Naive thymus-derived CD8-positive, alpha-beta T cell (primary cell): ENCODE measurements around the gene SLC17A7. TPM values are rescaled to one million over a fixed set of nuclear protein-coding genes. Genes with fewer than 3 reads are reported as not detected.

ENCODE experiments used
- ATAC-seq, 2 donors: fragments of 150-1000 bp; cut with Tn5 transposase in 1 of 2; sonication (Bioruptor Pico), chemical (Tn5 transposase) in 1 of 2; 1 replicate in 1 of 2; 2 replicates in 1 of 2; pipeline ENCODE4 v1.10.0; 2021; ENCODE audit warnings: mild to moderate bottlenecking in 2 of 2, moderate library complexity in 2 of 2
- POLR2A ChIA-PET: fragments of 350-600 bp; sonication (Branson Sonifier 250); formaldehyde crosslinking; loops from one replicate; lab custom pipeline; 2021; ENCODE audit warnings: antibody characterized with exemption; lab: Charles Lee
- DNase-seq, 10 donors: peaks; one replicate each; pipeline versions ENCODE4 v3.0.0 to v3.0.0-alpha.2; 2020 to 2022
- H3K27ac Mint-ChIP-seq, 10 donors: one replicate each; pipeline ENCODE4 v1.8.0; 2020 to 2022; ENCODE audit warnings: mild to moderate bottlenecking in 10 of 10, mixed read lengths in 10 of 10, moderate library complexity in 4 of 10, inconsistent platforms in 1 of 10
- H3K27me3 Mint-ChIP-seq, 5 donors: one replicate each; pipeline ENCODE4 v1.8.0; 2021 to 2022; ENCODE audit warnings: mixed read lengths in 5 of 5
- H3K36me3 Mint-ChIP-seq, 3 donors: one replicate each; pipeline ENCODE4 v1.8.0; 2020 to 2022; ENCODE audit warnings: mixed read lengths in 3 of 3, mild to moderate bottlenecking in 2 of 3, inconsistent platforms in 1 of 3
- H3K4me1 Mint-ChIP-seq, 4 donors: one replicate each; pipeline ENCODE4 v1.8.0; 2021 to 2022; ENCODE audit warnings: mixed read lengths in 4 of 4
- H3K4me3 Mint-ChIP-seq, 10 donors: one replicate each; pipeline ENCODE4 v1.8.0; 2020 to 2022; ENCODE audit warnings: mild to moderate bottlenecking in 10 of 10, mixed read lengths in 10 of 10, moderate library complexity in 6 of 10, inconsistent platforms in 1 of 10
- H3K9me3 Mint-ChIP-seq, 9 donors: one replicate each; pipeline ENCODE4 v1.8.0; 2020 to 2022; ENCODE audit warnings: mixed read lengths in 9 of 9, mild to moderate bottlenecking in 3 of 9, inconsistent platforms in 1 of 9, moderate library complexity in 1 of 9
- polyA plus RNA-seq, 3 donors: library from polyadenylated mRNA; unstranded; fragments of 300-500 nt; fragmentation: Illumina TruSeq; gene quantifications; one replicate each; pipeline ENCODE4 v1.2.3, GENCODE V29; 2021
- total RNA-seq, 8 experiments: library from RNA in 2 of 8; stranded (reverse) in 2 of 8; gene quantifications; one replicate each; pipeline ENCODE4 v1.2.3 and lab custom pipeline; 2021 to 2026

The SLC17A7 gene
- total and polyA plus RNA-seq, 5 experiments from 2014 or later: 0.27 to 0.73 TPM; not detected in 3

DNA sequence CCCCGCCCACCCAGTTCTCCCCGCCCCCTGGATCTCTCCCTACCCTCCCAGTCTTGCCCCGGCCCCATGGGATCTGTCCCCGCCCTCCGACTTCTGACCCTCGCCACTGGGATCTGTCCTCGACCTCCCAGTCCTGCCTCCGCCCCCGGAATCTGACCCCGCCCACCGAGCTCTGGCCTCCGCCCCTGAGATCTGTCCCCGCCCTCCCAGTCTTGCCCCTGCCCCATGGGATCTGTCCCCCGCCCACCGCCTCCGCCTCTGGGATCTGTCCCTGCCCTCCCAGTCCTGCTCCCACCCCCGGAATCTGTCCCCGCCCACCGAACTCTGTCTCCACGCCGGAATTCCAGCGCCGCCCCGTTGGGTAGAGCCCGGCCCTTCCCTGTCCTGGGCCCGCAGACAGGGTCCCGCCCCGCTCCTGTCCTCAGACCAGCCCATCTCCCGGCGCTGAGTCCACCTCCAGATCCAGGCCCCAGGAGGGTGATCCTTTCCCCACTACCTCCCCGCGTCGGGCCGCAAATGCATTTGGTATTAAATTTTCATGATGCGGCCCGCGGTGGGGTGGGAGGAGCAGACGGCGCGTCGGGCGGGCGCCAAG lies 1.5 kb upstream of the SLC17A7 start:
- peak overlapping the region; percentile 77 to 90 (median 84) for H3K4me3 Mint-ChIP-seq
- H3K9me3 Mint-ChIP-seq: no peaks in the 10 kb centered on the region
- peaks cover 2 to 14% (median 5%) of the 10 kb centered on the region in 3 donors for H3K36me3 Mint-ChIP-seq
- H3K27me3 Mint-ChIP-seq: peaks cover 37 to 51% (median 44%) of the 10 kb centered on the region in 5 donors
- ATAC-seq (peak; percentile 0 to 19), DNase-seq (peak in 3 of 10 donors; percentile 50 to 72 (median 59))
- H3K27ac Mint-ChIP-seq: peak overlapping the region in 8 of 10 donors; percentile 14 to 96 (median 92)
- POLR2A ChIA-PET: interaction anchor here (0.6 to 1.9 kb wide), 10 partner anchors 9 to 109 kb away, joined by 3 to 11 read pairs (median 4); partner anchors contain the start of genes ALDH16A1 and PIH1D1
- H3K4me1 Mint-ChIP-seq: peaks cover 26 to 46% (median 41%) of the 10 kb centered on the region in 4 donors

DNA sequence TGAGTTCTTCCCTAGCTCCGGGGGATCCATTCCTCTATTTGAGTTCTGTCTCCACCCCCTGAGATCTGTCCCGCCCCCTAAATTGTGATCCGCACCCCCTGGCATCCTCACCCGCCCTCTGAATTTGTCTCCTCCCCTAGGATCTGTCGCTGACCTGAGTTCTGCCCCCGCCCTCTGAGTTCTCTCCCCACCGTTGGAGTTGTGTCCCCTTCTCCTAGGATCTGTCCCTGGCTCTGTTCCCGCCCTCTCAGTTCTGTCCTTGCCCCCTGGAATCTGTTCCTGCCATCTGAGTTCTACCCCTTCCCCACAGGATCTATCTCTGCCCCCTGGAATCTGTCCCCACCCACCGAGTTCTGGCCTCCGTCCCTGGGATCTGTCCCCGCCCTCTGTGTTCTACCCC lies 1.0 kb upstream of the SLC17A7 start:
- H3K27ac Mint-ChIP-seq: peak overlapping the region in 4 of 10 donors; percentile 29 to 84 (median 38)
- H3K9me3 Mint-ChIP-seq: no peaks in the 10 kb centered on the region
- ATAC-seq (no peak), DNase-seq (no peak)
- peaks cover 30 to 46% (median 41%) of the 10 kb centered on the region in 4 donors for H3K4me1 Mint-ChIP-seq
- H3K27me3 Mint-ChIP-seq: peaks cover 39 to 56% (median 49%) of the 10 kb centered on the region in 5 donors
- peak overlapping the region; percentile 76 to 90 (median 84) for H3K4me3 Mint-ChIP-seq
- POLR2A ChIA-PET: interaction anchor here (0.6 to 1.9 kb wide), 10 partner anchors 9 to 108 kb away, joined by 3 to 11 read pairs (median 4); partner anchors contain the start of genes ALDH16A1 and PIH1D1
- peaks cover 2 to 14% (median 5%) of the 10 kb centered on the region in 3 donors for H3K36me3 Mint-ChIP-seq

DNA sequence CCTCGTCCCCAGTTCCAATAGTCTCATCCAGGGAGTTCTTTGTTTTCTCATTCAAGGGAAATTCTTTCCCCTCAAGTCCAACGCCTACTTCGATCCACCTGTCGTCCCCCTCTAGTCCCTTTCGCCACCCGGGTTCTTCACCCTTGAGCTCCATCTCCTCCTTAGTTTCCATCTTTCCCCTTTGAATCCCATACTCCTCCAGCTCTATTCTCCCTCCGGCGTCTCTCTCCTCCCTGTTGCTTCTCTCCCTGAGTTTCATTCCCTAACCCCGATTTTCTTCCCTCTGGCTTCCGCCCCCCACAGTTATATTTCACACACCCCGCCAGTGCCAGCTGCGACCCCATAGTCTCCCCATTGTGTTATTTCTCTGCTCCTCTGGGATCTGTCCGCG lies 628 bp upstream of the SLC17A7 start:
- peaks cover 2 to 14% (median 5%) of the 10 kb centered on the region in 3 donors for H3K36me3 Mint-ChIP-seq
- H3K27me3 Mint-ChIP-seq: peaks cover 40 to 60% (median 53%) of the 10 kb centered on the region in 5 donors
- H3K4me1 Mint-ChIP-seq: peaks cover 31 to 50% (median 41%) of the 10 kb centered on the region in 4 donors
- no peak for ATAC-seq
- POLR2A ChIA-PET: interaction anchor here (0.6 to 1.9 kb wide), 8 partner anchors 10 to 108 kb away, joined by 3 to 11 read pairs (median 5); partner anchors contain the start of gene PIH1D1
- peak overlapping the region; percentile 76 to 90 (median 84) for H3K4me3 Mint-ChIP-seq
- no peaks in the 10 kb centered on the region for H3K9me3 Mint-ChIP-seq
- peak overlapping the region in 6 of 10 donors; percentile 19 to 84 (median 34) for H3K27ac Mint-ChIP-seq
- DNase-seq: no peak

DNA sequence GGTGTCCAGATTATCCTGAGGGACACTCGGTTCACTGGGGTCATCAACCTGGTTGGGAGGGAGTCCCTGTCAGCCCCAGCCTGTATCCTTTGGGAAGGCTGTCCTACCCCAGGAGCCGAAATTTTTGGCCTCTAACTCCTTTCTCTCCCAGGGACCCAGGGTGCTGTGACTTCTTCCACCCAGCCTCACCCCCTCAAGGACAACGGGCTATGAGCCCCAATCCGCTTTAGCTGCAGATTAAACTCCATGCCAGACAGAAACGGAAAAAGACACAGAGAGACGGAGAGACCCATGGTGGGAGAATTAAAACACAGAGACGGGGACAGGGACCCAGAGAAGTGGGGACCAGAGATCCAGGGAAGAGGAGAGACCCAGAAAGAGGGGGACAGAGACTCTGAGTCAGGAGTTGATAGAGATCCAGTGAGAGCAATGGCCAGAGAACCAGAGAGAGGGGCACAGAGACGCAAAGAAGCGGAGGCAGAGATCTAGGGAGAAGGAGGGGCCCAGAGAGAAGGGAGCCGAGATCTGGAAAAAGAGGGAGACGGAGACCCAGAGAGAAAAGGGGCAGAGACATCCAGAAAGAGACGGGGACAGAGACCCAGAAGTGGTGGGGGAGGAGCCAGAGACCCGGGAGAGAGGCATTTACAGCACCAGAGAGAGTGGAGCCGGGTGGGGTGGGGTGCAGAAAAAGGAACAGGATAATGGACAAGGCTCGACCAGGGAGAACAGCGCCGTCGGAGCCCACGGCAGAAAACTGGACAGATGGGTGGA lies 703 bp downstream of the SLC17A7 start:
- peaks cover 50 to 73% (median 65%) of the 10 kb centered on the region in 5 donors for H3K27me3 Mint-ChIP-seq
- ATAC-seq (no peak), DNase-seq (no peak)
- peak overlapping the region in 4 of 10 donors; percentile 13 to 73 (median 24) for H3K27ac Mint-ChIP-seq
- H3K4me3 Mint-ChIP-seq: peak overlapping the region; percentile 3 to 83 (median 57)
- H3K9me3 Mint-ChIP-seq: no peaks in the 10 kb centered on the region
- H3K36me3 Mint-ChIP-seq: peaks cover 2 to 6% (median 5%) of the 10 kb centered on the region in 3 donors
- POLR2A ChIA-PET: interaction anchor here (0.8 to 2.8 kb wide), 5 partner anchors 13 to 48 kb away, joined by 3 to 11 read pairs (median 6); partner anchors contain the start of gene GFY
- peaks cover 35 to 60% (median 48%) of the 10 kb centered on the region in 4 donors for H3K4me1 Mint-ChIP-seq

DNA sequence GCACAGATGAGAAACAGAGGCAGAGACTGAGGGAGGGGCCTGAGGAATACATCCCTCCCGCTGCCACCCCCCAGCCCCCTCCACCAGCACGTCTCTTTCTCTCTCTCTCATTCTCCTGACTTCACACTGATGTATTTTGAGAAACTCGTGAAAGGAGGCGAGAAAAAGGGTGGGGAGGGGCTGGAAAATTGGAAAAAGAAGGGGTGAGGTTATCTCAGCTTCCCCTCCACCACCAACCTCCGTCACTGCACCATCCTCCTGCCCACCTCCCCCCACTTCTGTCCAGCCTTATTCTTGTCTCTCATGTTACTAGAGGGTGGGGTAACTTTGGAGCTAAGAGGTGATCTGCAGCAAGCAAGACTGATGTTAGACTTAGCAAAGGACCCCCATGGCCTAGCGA lies 1.5 kb downstream of the SLC17A7 start:
- Mint-ChIP-seq H3K27ac (peak overlapping the region in 1 of 10 donors; percentile 31), H3K36me3 (peaks cover 2 to 9% (median 5%) of the 10 kb centered on the region in 3 donors), H3K9me3 (no peaks in the 10 kb centered on the region), H3K4me1 (peaks cover 38 to 60% (median 46%) of the 10 kb centered on the region in 4 donors), H3K4me3 (no peak overlapping the region), H3K27me3 (peaks cover 57 to 81% (median 73%) of the 10 kb centered on the region in 5 donors)
- no peak for ATAC-seq
- POLR2A ChIA-PET: interaction anchor here (1.1 to 2.8 kb wide), 4 partner anchors 12 to 46 kb away, joined by 3 to 11 read pairs (median 7); partner anchors contain the start of gene GFY
- no peak for DNase-seq

DNA sequence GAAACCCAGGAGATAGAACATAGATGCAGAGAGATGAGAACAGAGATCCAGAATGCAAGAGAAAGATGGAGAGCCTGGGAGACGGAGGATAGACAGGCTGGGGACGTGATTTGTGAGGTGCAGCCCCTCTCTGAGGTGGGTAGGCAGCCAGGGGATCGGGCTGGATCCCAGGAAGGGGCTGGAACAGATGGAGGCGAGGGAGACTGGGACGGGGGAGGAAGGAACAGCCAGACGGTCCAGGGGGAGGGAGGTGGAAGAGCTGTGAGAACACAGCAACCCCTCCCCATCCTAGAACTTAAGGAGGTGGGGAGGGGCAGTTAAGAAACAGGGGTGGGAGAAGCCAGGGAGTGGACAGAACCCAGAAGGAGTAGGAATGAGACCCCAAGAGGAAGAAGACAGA lies 3.1 kb downstream of the SLC17A7 start:
- peaks cover 2 to 9% (median 5%) of the 10 kb centered on the region in 3 donors for H3K36me3 Mint-ChIP-seq
- no peak for DNase-seq
- H3K4me3 Mint-ChIP-seq: no peak overlapping the region
- ATAC-seq: no peak
- peaks cover 34 to 52% (median 42%) of the 10 kb centered on the region in 4 donors for H3K4me1 Mint-ChIP-seq
- peaks cover 0 to 2% (median 0%) of the 10 kb centered on the region in 9 donors for H3K9me3 Mint-ChIP-seq
- no peak overlapping the region for H3K27ac Mint-ChIP-seq
- H3K27me3 Mint-ChIP-seq: peaks cover 61 to 92% (median 83%) of the 10 kb centered on the region in 5 donors
- POLR2A ChIA-PET: interaction anchor here (2.8 kb wide), 1 partner anchor 13 kb away, joined by 11 read pairs; the partner anchor contains the start of gene GFY

DNA sequence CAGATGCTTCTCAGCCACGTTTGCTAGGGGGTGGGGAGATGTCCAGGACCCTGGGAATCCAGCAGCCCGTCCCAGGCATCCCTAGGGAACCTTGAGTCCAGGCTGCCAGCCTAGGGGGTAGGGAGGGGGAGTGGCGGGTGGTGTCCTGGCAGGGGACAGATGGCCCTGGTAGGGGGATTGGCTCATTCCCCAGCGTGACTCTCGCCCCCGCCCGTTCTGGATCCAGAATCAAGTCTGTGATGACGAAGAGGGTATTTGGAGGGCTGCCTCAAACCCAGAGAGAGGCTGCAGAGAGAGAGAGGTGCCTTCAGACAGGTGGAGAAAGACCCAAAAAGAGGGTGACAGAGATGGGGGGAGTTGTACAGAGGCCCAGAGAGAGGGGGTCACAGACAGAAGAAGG lies 4.1 kb downstream of the SLC17A7 start:
- DNase-seq (no peak), ATAC-seq (no peak)
- Mint-ChIP-seq H3K9me3 (peaks cover 0 to 2% (median 0%) of the 10 kb centered on the region in 9 donors), H3K4me3 (peak overlapping the region in 1 of 10 donors; percentile 37), H3K4me1 (peaks cover 34 to 50% (median 43%) of the 10 kb centered on the region in 4 donors), H3K36me3 (peaks cover 2 to 11% (median 5%) of the 10 kb centered on the region in 3 donors), H3K27me3 (peaks cover 66 to 95% (median 83%) of the 10 kb centered on the region in 5 donors), H3K27ac (peak overlapping the region in 1 of 10 donors; percentile 24)
- POLR2A ChIA-PET: interaction anchor here (1.2 kb wide), 1 partner anchor 105 kb away, joined by 3 read pairs; no protein-coding TSS in a partner anchor

DNA sequence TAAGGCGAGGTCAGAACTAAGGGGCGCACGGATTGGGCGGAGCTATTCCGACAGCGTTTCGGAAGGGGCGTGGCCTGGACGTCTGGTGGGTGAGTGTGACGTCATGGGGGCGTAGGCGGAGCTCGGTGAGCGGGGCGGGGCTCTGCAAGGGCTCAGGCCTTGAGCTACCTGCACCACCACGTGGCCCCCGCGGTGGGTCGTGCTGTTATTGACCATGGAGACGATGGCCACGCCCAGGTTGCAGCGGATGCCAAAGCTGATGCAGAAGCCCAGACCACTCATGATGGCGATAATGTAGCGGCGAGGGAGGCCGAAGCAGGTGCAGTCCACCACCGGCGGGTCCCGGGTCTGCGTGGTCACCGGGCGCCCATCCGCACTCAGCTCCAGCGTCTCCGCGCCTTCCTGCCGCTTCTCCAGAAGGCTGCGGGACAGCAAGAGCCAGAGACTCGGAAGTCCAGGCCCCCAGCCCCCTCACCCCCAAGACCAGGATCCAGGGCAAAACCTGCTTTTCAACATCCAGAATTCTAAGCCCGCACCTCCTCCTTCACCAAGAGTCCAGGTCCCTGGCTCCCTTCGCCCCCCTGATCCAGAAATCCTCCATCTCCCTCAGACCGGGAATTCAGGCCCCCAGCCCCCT lies 4.8 kb downstream of the SLC17A7 start:
- ATAC-seq (peak; percentile 21 to 68), DNase-seq (peak in 8 of 10 donors; percentile 50 to 75 (median 57))
- peaks cover 63 to 95% (median 80%) of the 10 kb centered on the region in 5 donors for H3K27me3 Mint-ChIP-seq
- H3K9me3 Mint-ChIP-seq: peaks cover 0 to 5% (median 0%) of the 10 kb centered on the region in 9 donors
- POLR2A ChIA-PET: interaction anchor here (1.2 to 1.6 kb wide), 2 partner anchors 31 to 104 kb away, joined by 3 to 6 read pairs; no protein-coding TSS in a partner anchor
- peak overlapping the region in 3 of 10 donors; percentile 7 to 68 (median 18) for H3K27ac Mint-ChIP-seq
- peaks cover 2 to 13% (median 5%) of the 10 kb centered on the region in 3 donors for H3K36me3 Mint-ChIP-seq
- peak overlapping the region in 3 of 10 donors; percentile 10 to 41 (median 37) for H3K4me3 Mint-ChIP-seq
- H3K4me1 Mint-ChIP-seq: peaks cover 30 to 46% (median 39%) of the 10 kb centered on the region in 4 donors

DNA sequence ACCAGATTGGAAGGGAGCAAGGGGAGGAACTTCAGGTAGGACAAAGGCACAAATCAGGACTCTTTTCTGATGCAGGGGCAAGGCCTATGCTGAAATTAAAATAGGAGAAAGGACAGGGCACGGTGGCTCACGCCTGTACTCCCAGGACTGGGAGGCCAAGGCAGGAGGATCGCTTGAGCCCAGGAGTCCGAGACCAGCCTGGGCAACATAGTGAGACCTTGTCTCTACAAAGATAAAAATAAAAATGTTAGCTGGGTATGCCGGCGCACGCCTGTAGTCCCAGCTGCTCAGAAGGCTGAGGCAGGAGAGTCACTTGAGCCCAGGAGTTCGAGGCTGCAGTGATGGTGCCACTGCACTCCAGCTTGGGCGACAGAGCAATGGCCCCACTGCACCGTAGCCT lies 5.7 kb downstream of the SLC17A7 start:
- ATAC-seq (no peak), DNase-seq (no peak)
- no peak overlapping the region for H3K4me3 Mint-ChIP-seq
- peaks cover 28 to 41% (median 39%) of the 10 kb centered on the region in 4 donors for H3K4me1 Mint-ChIP-seq
- POLR2A ChIA-PET: interaction anchor here (0.5 to 1.6 kb wide), 3 partner anchors 9 to 30 kb away, joined by 3 to 6 read pairs (median 3); no protein-coding TSS in a partner anchor
- H3K27ac Mint-ChIP-seq: no peak overlapping the region
- H3K9me3 Mint-ChIP-seq: peaks cover 0 to 5% (median 0%) of the 10 kb centered on the region in 9 donors
- H3K36me3 Mint-ChIP-seq: peaks cover 2 to 11% (median 2%) of the 10 kb centered on the region in 3 donors
- peaks cover 64 to 95% (median 78%) of the 10 kb centered on the region in 5 donors for H3K27me3 Mint-ChIP-seq

DNA sequence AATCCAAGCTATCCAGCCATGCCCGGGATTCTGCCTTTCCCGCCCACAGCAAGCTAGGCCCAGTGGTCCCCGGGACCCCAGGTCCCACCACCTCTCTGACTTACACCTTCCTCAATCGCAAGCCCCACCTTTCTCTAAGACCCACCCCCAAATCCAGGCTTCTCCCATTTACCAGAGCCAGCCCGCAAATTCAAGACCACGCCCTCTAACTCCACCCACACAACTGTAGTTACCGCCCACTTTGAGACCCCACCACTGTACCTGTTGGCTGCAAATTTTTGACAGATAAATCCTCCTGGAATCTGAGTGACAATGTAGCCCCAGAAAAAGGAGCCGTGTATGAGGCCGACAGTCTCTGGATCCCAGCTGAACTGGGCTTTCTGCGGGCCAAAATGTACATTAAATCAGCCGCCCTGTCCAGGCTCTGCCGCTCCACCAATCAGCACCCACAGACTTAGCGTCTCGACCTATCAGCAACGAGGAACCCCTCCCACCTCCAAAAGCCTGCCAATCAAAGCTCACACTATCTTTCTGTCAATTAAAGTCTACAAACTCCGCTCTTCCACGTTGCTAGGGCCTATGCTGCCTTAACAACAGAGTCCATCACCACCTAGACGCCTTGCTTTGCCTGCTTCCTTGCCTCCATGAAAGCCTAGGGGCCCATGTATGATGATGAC lies 6.3 kb downstream of the SLC17A7 start:
- Mint-ChIP-seq H3K36me3 (peaks cover under 1 to 9% (median 2%) of the 10 kb centered on the region in 3 donors), H3K4me3 (peak overlapping the region in 1 of 10 donors; percentile 1), H3K9me3 (peaks cover 0 to 5% (median 0%) of the 10 kb centered on the region in 9 donors), H3K4me1 (peaks cover 28 to 40% (median 35%) of the 10 kb centered on the region in 4 donors), H3K27me3 (peaks cover 64 to 94% (median 78%) of the 10 kb centered on the region in 5 donors), H3K27ac (peak overlapping the region in 1 of 10 donors; percentile 11)
- DNase-seq (no peak), ATAC-seq (no peak)
- POLR2A ChIA-PET: interaction anchor here (0.5 to 1.6 kb wide), 3 partner anchors 9 to 29 kb away, joined by 3 to 6 read pairs (median 3); no protein-coding TSS in a partner anchor
